NB4 (cell line): ENCODE results near the gene EFL1.

Experiments
- POLR2A ChIP-seq: IDR thresholded peaks from 2 replicates; pipeline ENCODE4 v1.6.1; 2011; ENCODE audit warnings: mild to moderate bottlenecking; ENCODE audit not compliant: insufficient read length; ENCODE audit errors: extremely low read depth
- TF ChIP-seq, protein P1 (sequence below): IDR thresholded peaks from one replicate; pipeline ENCODE4 v1.5.1; 2012; ENCODE audit warnings: low read depth, low read length

- TF ChIP-seq, protein P1, sequence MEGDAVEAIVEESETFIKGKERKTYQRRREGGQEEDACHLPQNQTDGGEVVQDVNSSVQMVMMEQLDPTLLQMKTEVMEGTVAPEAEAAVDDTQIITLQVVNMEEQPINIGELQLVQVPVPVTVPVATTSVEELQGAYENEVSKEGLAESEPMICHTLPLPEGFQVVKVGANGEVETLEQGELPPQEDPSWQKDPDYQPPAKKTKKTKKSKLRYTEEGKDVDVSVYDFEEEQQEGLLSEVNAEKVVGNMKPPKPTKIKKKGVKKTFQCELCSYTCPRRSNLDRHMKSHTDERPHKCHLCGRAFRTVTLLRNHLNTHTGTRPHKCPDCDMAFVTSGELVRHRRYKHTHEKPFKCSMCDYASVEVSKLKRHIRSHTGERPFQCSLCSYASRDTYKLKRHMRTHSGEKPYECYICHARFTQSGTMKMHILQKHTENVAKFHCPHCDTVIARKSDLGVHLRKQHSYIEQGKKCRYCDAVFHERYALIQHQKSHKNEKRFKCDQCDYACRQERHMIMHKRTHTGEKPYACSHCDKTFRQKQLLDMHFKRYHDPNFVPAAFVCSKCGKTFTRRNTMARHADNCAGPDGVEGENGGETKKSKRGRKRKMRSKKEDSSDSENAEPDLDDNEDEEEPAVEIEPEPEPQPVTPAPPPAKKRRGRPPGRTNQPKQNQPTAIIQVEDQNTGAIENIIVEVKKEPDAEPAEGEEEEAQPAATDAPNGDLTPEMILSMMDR: no peak
- no peak for TF ChIP-seq POLR2A
These were observed 81.2 kb downstream of the EFL1 start for GRCh38 chr15:82181371-82181770.
